Endothelial cell of umbilical vein (primary cell): ENCODE results near the gene CDH15. TPM values are rescaled to one million over a fixed set of nuclear protein-coding genes. Genes with fewer than 3 reads are reported as not detected.

ENCODE experiments used
- BruUV-seq: library from RNA; stranded (reverse); fragments of 400-500 nt; replicated peaks from 2 replicates; lab custom pipeline; 2021; lab: Mats Ljungman, UMichigan
- CTCF ChIA-PET: fragments of 300-600, 350-600 bp; sonication (Branson Sonifier 250); formaldehyde crosslinking; loops from one replicate; lab custom pipeline; 2021; ENCODE audit warnings: antibody characterized with exemption, inconsistent platforms; lab: Charles Lee
- POLR2A ChIA-PET: fragments of 300-600, 350-600 bp; sonication (Branson Sonifier 250); formaldehyde crosslinking; loops from one replicate; lab custom pipeline; 2021; ENCODE audit warnings: antibody characterized with exemption, inconsistent platforms; lab: Charles Lee
- DNase-seq: peaks from one replicate; pipeline ENCODE4 v3.0.0-alpha.2; 2011; ENCODE audit warnings: low read depth, low spot score
- FAIRE-seq: peaks from 2 replicates; lab custom pipeline; 2011; peaks lifted over from hg19 to GRCh38; lab: Jason Lieb, UNC
- H2AFZ ChIP-seq: 2 replicates; pipeline ENCODE4 v1.6.0; 2012; ENCODE audit warnings: low read depth, low read length, control low read depth, inconsistent platforms
- H3K27ac ChIP-seq: 2 replicates; pipeline ENCODE4 v1.5.1; 2011; ENCODE audit warnings: low read depth, mild to moderate bottlenecking, control low read depth, low read length, moderate library complexity; ENCODE audit not compliant: insufficient read depth
- H3K27me3 ChIP-seq, 2 experiments: 2 replicates each; pipeline versions ENCODE4 v1.6.0 to v1.6.1; 2011; ENCODE audit warnings: low read length in 2 of 2, mixed read lengths in 1 of 2; ENCODE audit not compliant: control insufficient read depth in 2 of 2, insufficient read depth in 2 of 2
- H3K36me3 ChIP-seq, 2 experiments: 2 replicates in 1 of 2; 3 replicates in 1 of 2; pipeline ENCODE4 v1.5.1; 2011; ENCODE audit warnings: low read length in 2 of 2, mild to moderate bottlenecking in 1 of 2, moderate library complexity in 1 of 2; ENCODE audit not compliant: control insufficient read depth in 2 of 2, insufficient read depth in 2 of 2; ENCODE audit errors: extremely low read depth in 1 of 2
- H3K4me1 ChIP-seq: 3 replicates; pipeline ENCODE4 v1.5.1; 2011; ENCODE audit warnings: mild to moderate bottlenecking, low read length; ENCODE audit not compliant: control insufficient read depth, insufficient read depth; ENCODE audit errors: extremely low read depth
- H3K4me2 ChIP-seq: 2 replicates; pipeline ENCODE4 v1.6.1; 2011; ENCODE audit warnings: low read length, control low read depth, mixed read lengths; ENCODE audit not compliant: insufficient read depth
- H3K4me3 ChIP-seq, 3 experiments: fragments of 200-600 bp in 1 of 3; sonication (generic), shearing (Covaris generic) in 1 of 3; replicated peaks in 1 of 3; 2 replicates each; pipeline ENCODE4 v1.5.1; 2011 to 2016; ENCODE audit warnings: control low read depth in 3 of 3, low read length in 3 of 3, mild to moderate bottlenecking in 2 of 3, inconsistent platforms in 1 of 3, low read depth in 1 of 3, moderate library complexity in 1 of 3; ENCODE audit not compliant: insufficient read depth in 1 of 3
- H3K79me2 ChIP-seq: 2 replicates; pipeline ENCODE4 v1.6.0; 2012; ENCODE audit warnings: low read length, inconsistent platforms; ENCODE audit not compliant: control insufficient read depth, insufficient read depth
- H3K9ac ChIP-seq: replicated peaks from 2 replicates; pipeline ENCODE3; 2011; ENCODE audit warnings: low read length, control low read depth; ENCODE audit not compliant: insufficient read depth; ENCODE audit errors: extremely low read depth
- H3K9me1 ChIP-seq: replicated peaks from 3 replicates; pipeline ENCODE4 v1.6.0; 2011; ENCODE audit warnings: mild to moderate bottlenecking, low read length; ENCODE audit not compliant: control insufficient read depth, insufficient read depth; ENCODE audit errors: extremely low read depth
- H3K9me3 ChIP-seq: replicated peaks from 2 replicates; pipeline ENCODE4 v1.5.1; 2012; ENCODE audit warnings: low read length, inconsistent platforms; ENCODE audit not compliant: control insufficient read depth, insufficient read depth
- H4K20me1 ChIP-seq: replicated peaks from 2 replicates; pipeline ENCODE3; 2011; ENCODE audit warnings: mild to moderate bottlenecking, low read length; ENCODE audit not compliant: control insufficient read depth, insufficient read depth; ENCODE audit errors: extremely low read depth
- FOS ChIP-seq: IDR thresholded peaks from 2 replicates; pipeline ENCODE4 v1.6.1; 2011; ENCODE audit warnings: mild to moderate bottlenecking, low read length, moderate library complexity, borderline replicate concordance; ENCODE audit not compliant: insufficient read depth
- GATA2 ChIP-seq: IDR thresholded peaks from 2 replicates; pipeline ENCODE4 v1.7.0; 2011; ENCODE audit warnings: low read depth, mild to moderate bottlenecking, moderate library complexity, mixed read lengths, low read length; ENCODE audit not compliant: insufficient read length, insufficient read depth
- POLR2A ChIP-seq: IDR thresholded peaks from 2 replicates; pipeline ENCODE4 v1.6.1; 2012; ENCODE audit warnings: low read depth, mild to moderate bottlenecking, control low read depth, low read length
- POLR2AphosphoS5 ChIP-seq: IDR thresholded peaks from 2 replicates; pipeline ENCODE4 v1.6.1; 2012; ENCODE audit warnings: low read depth, mild to moderate bottlenecking, control low read depth, low read length, moderate library complexity; ENCODE audit not compliant: insufficient read depth
- dilution Hi-C: fragments of 300-500 bp; cut with MboI; formaldehyde crosslinking; loops from one replicate; pipeline ENCODE4 v1.15.0; 2019; ENCODE audit warnings: low sequenced_read_pairs; ENCODE audit not compliant: extremely low pct_ligation_motif_present
- intact Hi-C: fragments of 100-400 bp; cut with micrococcal nuclease; formaldehyde crosslinking; loops from one replicate; pipeline ENCODE4 v1.10.0; 2022
- polyA plus RNA-seq, 4 experiments: library from polyadenylated mRNA; depleted of rRNA in 3 of 4; stranded (reverse) in 3 of 4; unstranded in 1 of 4; fragments of >200 nt; gene quantifications; 2 replicates each; pipeline versions ENCODE4 v1.2.1 to v1.2.3, GENCODE V29; 2011 to 2012; ENCODE audit warnings: missing spikeins in 1 of 4
- total RNA-seq: library from RNA; stranded (reverse); gene quantifications from 2 replicates; pipeline ENCODE4 v1.2.3, GENCODE V29; 2021
- TF ChIP-seq, protein P1 (sequence below), 2 donors: IDR thresholded peaks; 1 replicate in 1 of 2; 2 replicates in 1 of 2; pipeline ENCODE4 v1.5.1; 2011; ENCODE audit warnings: low read length in 2 of 2, mild to moderate bottlenecking in 2 of 2, moderate library complexity in 2 of 2, control low read depth in 1 of 2, inconsistent platforms in 1 of 2, low read depth in 1 of 2; ENCODE audit not compliant: insufficient read depth in 1 of 2; ENCODE audit errors: extremely low read depth in 1 of 2

Gene CDH15
- total and polyA plus RNA-seq, 2 donors (not counting 3 experiments of a cell fraction or from before 2014, with no cell fraction given), result 0.44 TPM; not detected in 1

GRCh38 chr16:89140981-89141883 is 30.3 kb upstream of the CDH15 start:
- no peak overlapping the region for H3K4me3 ChIP-seq
- no peak for DNase-seq
- no peak overlapping the region for H3K27ac ChIP-seq
- H3K9ac ChIP-seq, result no peak overlapping the region
- H3K27me3 ChIP-seq, result no peaks in the 10 kb centered on the region
- POLR2A ChIA-PET, result no interaction called here
- TF ChIP-seq, protein P1, sequence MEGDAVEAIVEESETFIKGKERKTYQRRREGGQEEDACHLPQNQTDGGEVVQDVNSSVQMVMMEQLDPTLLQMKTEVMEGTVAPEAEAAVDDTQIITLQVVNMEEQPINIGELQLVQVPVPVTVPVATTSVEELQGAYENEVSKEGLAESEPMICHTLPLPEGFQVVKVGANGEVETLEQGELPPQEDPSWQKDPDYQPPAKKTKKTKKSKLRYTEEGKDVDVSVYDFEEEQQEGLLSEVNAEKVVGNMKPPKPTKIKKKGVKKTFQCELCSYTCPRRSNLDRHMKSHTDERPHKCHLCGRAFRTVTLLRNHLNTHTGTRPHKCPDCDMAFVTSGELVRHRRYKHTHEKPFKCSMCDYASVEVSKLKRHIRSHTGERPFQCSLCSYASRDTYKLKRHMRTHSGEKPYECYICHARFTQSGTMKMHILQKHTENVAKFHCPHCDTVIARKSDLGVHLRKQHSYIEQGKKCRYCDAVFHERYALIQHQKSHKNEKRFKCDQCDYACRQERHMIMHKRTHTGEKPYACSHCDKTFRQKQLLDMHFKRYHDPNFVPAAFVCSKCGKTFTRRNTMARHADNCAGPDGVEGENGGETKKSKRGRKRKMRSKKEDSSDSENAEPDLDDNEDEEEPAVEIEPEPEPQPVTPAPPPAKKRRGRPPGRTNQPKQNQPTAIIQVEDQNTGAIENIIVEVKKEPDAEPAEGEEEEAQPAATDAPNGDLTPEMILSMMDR (IDR thresholded peaks at IDR 0.05; ENCODE audit: extremely low read depth in 1 of 2, insufficient read depth in 1 of 2, low read depth in 1 of 2, low read length in 2 of 2), result no peak
- FAIRE-seq, result no peak
- H3K79me2 ChIP-seq, result no peaks in the 10 kb centered on the region
- CTCF ChIA-PET, result no interaction called here
- no peaks in the 10 kb centered on the region for H3K9me3 ChIP-seq
- H4K20me1 ChIP-seq, result no peaks in the 10 kb centered on the region
- H2AFZ ChIP-seq, result no peak overlapping the region
- no TSS peak for BruUV-seq
- dilution Hi-C loops (loop anchor here (25.0 kb wide), 1 partner anchor 179 kb away; no protein-coding TSS in a partner anchor), intact Hi-C loops (no loop called here)
- no peaks in the 10 kb centered on the region for H3K4me1 ChIP-seq
- peaks cover 0 to 9% of the 10 kb centered on the region in 2 experiments for H3K36me3 ChIP-seq
- H3K4me2 ChIP-seq, result no peak overlapping the region
- no peaks in the 10 kb centered on the region for H3K9me1 ChIP-seq

DNA sequence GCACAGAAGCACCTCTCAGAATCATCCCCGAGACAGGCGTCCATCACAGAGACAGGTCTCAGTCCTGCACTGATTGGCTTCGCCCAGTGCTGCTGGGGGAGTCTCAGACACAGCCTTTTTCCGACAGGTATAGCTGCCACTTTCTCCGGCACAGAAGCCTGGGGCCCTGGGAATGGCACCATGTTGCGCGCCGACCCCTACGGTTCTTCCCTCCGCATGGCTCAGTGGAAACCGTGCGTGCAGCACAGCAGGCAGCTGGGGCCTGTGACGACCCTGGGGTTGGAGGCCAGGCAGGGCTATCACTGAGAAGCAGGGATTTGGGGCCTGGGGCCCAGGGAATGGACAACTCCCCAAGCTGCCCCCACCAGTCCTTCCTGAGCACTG is 29.7 kb upstream of the CDH15 start:
- ChIA-PET POLR2A (no interaction called here), CTCF (no interaction called here)
- no peak overlapping the region for H2AFZ ChIP-seq
- no peaks in the 10 kb centered on the region for H3K9me1 ChIP-seq
- BruUV-seq, result no TSS peak
- H3K4me2 ChIP-seq, result no peak overlapping the region
- no peaks in the 10 kb centered on the region for H4K20me1 ChIP-seq
- H3K36me3 ChIP-seq, result peaks cover 0 to 9% of the 10 kb centered on the region in 2 experiments
- H3K4me3 ChIP-seq, result no peak overlapping the region
- no peak for DNase-seq
- H3K9ac ChIP-seq, result no peak overlapping the region
- dilution Hi-C loops, result loop anchor here (25.0 kb wide), 1 partner anchor 180 kb away; no protein-coding TSS in a partner anchor
- no peaks in the 10 kb centered on the region for H3K9me3 ChIP-seq
- no peaks in the 10 kb centered on the region for H3K79me2 ChIP-seq
- no peaks in the 10 kb centered on the region for H3K4me1 ChIP-seq
- intact Hi-C loops, result no loop called here
- TF ChIP-seq POLR2AphosphoS5 (no peak), POLR2A (no peak), GATA2 (no peak), FOS (no peak)
- TF ChIP-seq, protein P1 (IDR thresholded peaks at IDR 0.05; ENCODE audit: extremely low read depth in 1 of 2, insufficient read depth in 1 of 2, low read depth in 1 of 2, low read length in 2 of 2), result no peak
- no peaks in the 10 kb centered on the region for H3K27me3 ChIP-seq
- no peak for FAIRE-seq
- no peak overlapping the region for H3K27ac ChIP-seq
